ENCODE results near the gene LYPD6B. TPM values are rescaled to one million over a fixed set of nuclear protein-coding genes. Genes with fewer than 3 reads are reported as not detected.

The LYPD6B gene
- total and polyA plus RNA-seq, 7 experiments from 2014 or later: 0.37 to 1.7 TPM; not detected in 5

DNA sequence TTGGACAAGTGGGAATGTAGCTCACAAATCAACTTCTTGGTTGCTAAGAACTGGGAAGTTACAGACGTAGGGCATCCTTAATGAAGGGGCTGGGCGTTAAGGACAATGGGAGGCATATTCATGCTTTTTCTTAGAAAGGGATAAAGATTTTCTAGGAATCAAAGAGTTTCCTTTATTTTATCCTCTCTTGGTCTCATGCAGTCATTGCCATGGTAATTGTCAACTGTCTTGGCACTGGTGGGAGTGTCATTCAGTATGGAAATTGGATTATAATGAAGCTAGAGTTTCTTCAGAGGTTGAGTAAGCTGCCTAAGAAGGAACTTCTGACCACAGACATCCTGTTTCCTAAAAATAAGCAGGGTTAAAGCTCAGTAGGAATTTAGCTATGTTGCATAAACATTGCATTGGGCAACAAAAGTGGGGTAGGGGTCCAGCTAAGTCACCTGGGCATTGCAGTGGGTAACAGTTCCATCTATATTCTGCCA lies 114.0 kb downstream of the LYPD6B start:
- ChIA-PET CTCF (no interaction called here), POLR2A (no interaction called here)
- H3K4me1 Mint-ChIP-seq: peaks cover 0 to 1% (median 0%) of the 10 kb centered on the region in 7 donors
- intact Hi-C loops (cut with micrococcal nuclease): no loop called here
- no peaks in the 10 kb centered on the region for H3K4me1 ChIP-seq (ENCODE audit: control insufficient read depth in 2 of 2, insufficient read depth in 2 of 2, low read length in 2 of 2)
- H3K27ac Mint-ChIP-seq: no peak overlapping the region
- no peak overlapping the region for H3K27ac ChIP-seq (ENCODE audit: low read depth, low read length)
- no peaks in the 10 kb centered on the region for H3K36me3 Mint-ChIP-seq
- no peaks in the 10 kb centered on the region for H3K27me3 ChIP-seq (ENCODE audit: control insufficient read depth in 2 of 2, insufficient read depth in 2 of 2, low read length in 2 of 2)
- DNase-seq (no peak), ATAC-seq (peak; percentile 79)
- no peaks in the 10 kb centered on the region for H3K9me3 ChIP-seq (ENCODE audit: control insufficient read depth in 2 of 3, low read length in 3 of 3)
- H3K36me3 ChIP-seq (ENCODE audit: control insufficient read depth in 2 of 3, insufficient read depth in 3 of 3, low read length in 3 of 3): no peaks in the 10 kb centered on the region
- H3K9me3 Mint-ChIP-seq: peaks cover 0 to 2% (median 0%) of the 10 kb centered on the region in 11 donors
- no peak overlapping the region for H3K4me3 Mint-ChIP-seq
- H3K4me3 ChIP-seq (ENCODE audit: low read length): no peak overlapping the region
- H3K27me3 Mint-ChIP-seq: peaks cover 7 to 18% (median 13%) of the 10 kb centered on the region in 5 donors

GRCh38 chr2:149155196-149155969 lies 116.9 kb downstream of the LYPD6B start:
- POLR2A ChIA-PET: no interaction called here
- no peaks in the 10 kb centered on the region for H3K36me3 Mint-ChIP-seq
- Histone ChIP-seq H3K4me3 (ENCODE audit: low read length) (no peak overlapping the region), H3K27ac (ENCODE audit: low read depth, low read length) (no peak overlapping the region), H3K4me1 (ENCODE audit: control insufficient read depth in 2 of 2, insufficient read depth in 2 of 2, low read length in 2 of 2) (no peaks in the 10 kb centered on the region), H3K27me3 (ENCODE audit: control insufficient read depth in 2 of 2, insufficient read depth in 2 of 2, low read length in 2 of 2) (no peaks in the 10 kb centered on the region), H3K9me3 (ENCODE audit: control insufficient read depth in 2 of 3, low read length in 3 of 3) (no peaks in the 10 kb centered on the region), H3K36me3 (ENCODE audit: control insufficient read depth in 2 of 3, insufficient read depth in 3 of 3, low read length in 3 of 3) (no peaks in the 10 kb centered on the region)
- H3K9me3 Mint-ChIP-seq: no peaks in the 10 kb centered on the region
- intact Hi-C loops (cut with micrococcal nuclease): no loop called here
- H3K4me3 Mint-ChIP-seq: no peak overlapping the region
- peaks cover 0 to 1% (median 0%) of the 10 kb centered on the region in 7 donors for H3K4me1 Mint-ChIP-seq
- H3K27me3 Mint-ChIP-seq: peaks cover 9 to 22% (median 15%) of the 10 kb centered on the region in 5 donors
- DNase-seq (no peak), ATAC-seq (no peak)
- no peak overlapping the region for H3K27ac Mint-ChIP-seq
- CTCF ChIA-PET: no interaction called here

DNA sequence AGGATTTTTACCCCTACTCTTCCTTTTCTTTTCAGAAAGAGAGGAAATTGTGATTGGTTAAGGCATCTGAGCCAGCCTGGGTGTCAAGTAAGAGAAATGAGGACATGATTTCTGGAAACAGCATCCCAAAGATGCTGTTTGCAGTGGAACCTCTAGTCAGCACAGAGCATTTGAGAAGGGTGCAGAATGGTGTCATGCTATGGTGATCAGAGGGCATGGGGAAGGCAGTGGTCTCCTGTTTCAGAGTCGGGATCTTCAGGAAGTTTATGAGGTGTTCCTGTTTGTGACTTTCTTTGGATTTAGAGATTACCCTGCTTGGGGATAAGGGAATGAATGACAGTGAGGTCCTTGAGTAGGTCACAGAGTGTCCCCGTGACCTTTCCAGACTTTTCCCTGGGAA lies 117.5 kb downstream of the LYPD6B start:
- no peaks in the 10 kb centered on the region for H3K36me3 Mint-ChIP-seq
- DNase-seq: no peak
- no peak overlapping the region for H3K4me3 Mint-ChIP-seq
- H3K27me3 ChIP-seq (ENCODE audit: control insufficient read depth in 2 of 2, insufficient read depth in 2 of 2, low read length in 2 of 2): no peaks in the 10 kb centered on the region
- H3K9me3 ChIP-seq (ENCODE audit: control insufficient read depth in 2 of 3, low read length in 3 of 3): no peaks in the 10 kb centered on the region
- H3K9me3 Mint-ChIP-seq: no peaks in the 10 kb centered on the region
- no peaks in the 10 kb centered on the region for H3K36me3 ChIP-seq (ENCODE audit: control insufficient read depth in 2 of 3, insufficient read depth in 3 of 3, low read length in 3 of 3)
- ATAC-seq: no peak
- intact Hi-C loops (cut with micrococcal nuclease): no loop called here
- CTCF ChIA-PET: no interaction called here
- POLR2A ChIA-PET: no interaction called here
- H3K27me3 Mint-ChIP-seq: peaks cover 9 to 24% (median 18%) of the 10 kb centered on the region in 5 donors
- H3K27ac ChIP-seq (ENCODE audit: low read depth, low read length): no peak overlapping the region
- H3K4me3 ChIP-seq (ENCODE audit: low read length): no peak overlapping the region
- H3K4me1 Mint-ChIP-seq: peaks cover 1 to 6% (median 4%) of the 10 kb centered on the region in 7 donors
- H3K27ac Mint-ChIP-seq: no peak overlapping the region
- no peaks in the 10 kb centered on the region for H3K4me1 ChIP-seq (ENCODE audit: control insufficient read depth in 2 of 2, insufficient read depth in 2 of 2, low read length in 2 of 2)

GRCh38 chr2:149156971-149157740 lies 118.7 kb downstream of the LYPD6B start:
- Mint-ChIP-seq H3K36me3 (no peaks in the 10 kb centered on the region), H3K27me3 (peaks cover 3 to 27% (median 25%) of the 10 kb centered on the region in 5 donors), H3K4me3 (no peak overlapping the region), H3K9me3 (no peaks in the 10 kb centered on the region), H3K4me1 (peaks cover 3 to 13% (median 12%) of the 10 kb centered on the region in 7 donors), H3K27ac (no peak overlapping the region)
- ChIA-PET CTCF (no interaction called here), POLR2A (no interaction called here)
- no peaks in the 10 kb centered on the region for H3K36me3 ChIP-seq (ENCODE audit: control insufficient read depth in 2 of 3, insufficient read depth in 3 of 3, low read length in 3 of 3)
- no peaks in the 10 kb centered on the region for H3K27me3 ChIP-seq (ENCODE audit: control insufficient read depth in 2 of 2, insufficient read depth in 2 of 2, low read length in 2 of 2)
- DNase-seq: no peak
- H3K4me3 ChIP-seq (ENCODE audit: low read length): no peak overlapping the region
- H3K27ac ChIP-seq (ENCODE audit: low read depth, low read length): no peak overlapping the region
- intact Hi-C loops (cut with micrococcal nuclease): no loop called here
- H3K9me3 ChIP-seq (ENCODE audit: control insufficient read depth in 2 of 3, low read length in 3 of 3): no peaks in the 10 kb centered on the region
- ATAC-seq: no peak
- H3K4me1 ChIP-seq (ENCODE audit: control insufficient read depth in 2 of 2, insufficient read depth in 2 of 2, low read length in 2 of 2): no peaks in the 10 kb centered on the region

DNA sequence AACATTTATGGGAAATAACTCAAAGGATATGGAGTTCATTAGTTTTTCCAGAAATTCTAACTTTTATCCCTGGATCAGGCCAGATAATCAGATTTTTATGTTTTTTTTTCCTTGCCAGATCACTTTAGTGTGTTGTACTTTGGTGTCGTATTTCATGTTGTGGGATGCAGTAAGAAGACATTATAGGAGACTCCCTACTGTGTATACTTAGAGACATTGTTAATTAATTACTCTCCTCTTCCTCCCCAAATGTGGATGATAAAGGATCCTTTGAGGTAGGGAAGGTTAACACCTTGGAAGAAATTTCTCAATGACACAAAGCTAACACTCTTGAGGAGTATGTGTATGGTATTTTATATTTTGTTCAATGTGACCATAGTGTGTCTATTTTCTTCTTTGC lies 120.5 kb downstream of the LYPD6B start:
- intact Hi-C loops (cut with micrococcal nuclease): no loop called here
- no peak overlapping the region for H3K27ac ChIP-seq (ENCODE audit: low read depth, low read length)
- DNase-seq (no peak), ATAC-seq (no peak)
- POLR2A ChIA-PET: no interaction called here
- no peaks in the 10 kb centered on the region for H3K36me3 Mint-ChIP-seq
- no peak overlapping the region for H3K4me3 Mint-ChIP-seq
- H3K36me3 ChIP-seq (ENCODE audit: control insufficient read depth in 2 of 3, insufficient read depth in 3 of 3, low read length in 3 of 3): no peaks in the 10 kb centered on the region
- CTCF ChIA-PET: no interaction called here
- no peak overlapping the region for H3K4me3 ChIP-seq (ENCODE audit: low read length)
- no peaks in the 10 kb centered on the region for H3K9me3 ChIP-seq (ENCODE audit: control insufficient read depth in 2 of 3, low read length in 3 of 3)
- H3K4me1 ChIP-seq (ENCODE audit: control insufficient read depth in 2 of 2, insufficient read depth in 2 of 2, low read length in 2 of 2): no peaks in the 10 kb centered on the region
- peaks cover 3 to 13% (median 12%) of the 10 kb centered on the region in 7 donors for H3K4me1 Mint-ChIP-seq
- peaks cover 0 to 25% (median 16%) of the 10 kb centered on the region in 5 donors for H3K27me3 Mint-ChIP-seq
- no peak overlapping the region for H3K27ac Mint-ChIP-seq
- H3K27me3 ChIP-seq (ENCODE audit: control insufficient read depth in 2 of 2, insufficient read depth in 2 of 2, low read length in 2 of 2): no peaks in the 10 kb centered on the region
- no peaks in the 10 kb centered on the region for H3K9me3 Mint-ChIP-seq

GRCh38 chr2:149160195-149160594 lies 121.7 kb downstream of the LYPD6B start:
- CTCF ChIA-PET: no interaction called here

More at GRCh38 chr2:149160195-149160594, 121.7 kb downstream of the LYPD6B start:
- no peak overlapping the region for H3K4me3 ChIP-seq (ENCODE audit: low read length)
- H3K27me3 Mint-ChIP-seq: peaks cover 0 to 25% (median 13%) of the 10 kb centered on the region in 5 donors
- H3K27ac Mint-ChIP-seq: no peak overlapping the region
- H3K4me1 ChIP-seq (ENCODE audit: control insufficient read depth in 2 of 2, insufficient read depth in 2 of 2, low read length in 2 of 2): no peaks in the 10 kb centered on the region
- no peak for DNase-seq
- no peak for ATAC-seq
- no peak overlapping the region for H3K27ac ChIP-seq (ENCODE audit: low read depth, low read length)
- intact Hi-C loops (cut with micrococcal nuclease): no loop called here
- no peaks in the 10 kb centered on the region for H3K36me3 ChIP-seq (ENCODE audit: control insufficient read depth in 2 of 3, insufficient read depth in 3 of 3, low read length in 3 of 3)
- H3K4me3 Mint-ChIP-seq: no peak overlapping the region
- no peaks in the 10 kb centered on the region for H3K36me3 Mint-ChIP-seq
- peaks cover 3 to 13% (median 12%) of the 10 kb centered on the region in 7 donors for H3K4me1 Mint-ChIP-seq
- H3K9me3 ChIP-seq (ENCODE audit: control insufficient read depth in 2 of 3, low read length in 3 of 3): no peaks in the 10 kb centered on the region
- H3K27me3 ChIP-seq (ENCODE audit: control insufficient read depth in 2 of 2, insufficient read depth in 2 of 2, low read length in 2 of 2): no peaks in the 10 kb centered on the region
- POLR2A ChIA-PET: no interaction called here
- no peaks in the 10 kb centered on the region for H3K9me3 Mint-ChIP-seq
